GM04503 (cell line): Measurements from ENCODE around the gene DPP9.
A peak's percentile ranks its signal among the peaks of the same experiment; 100 is the strongest.

Experiments used
- DNase-seq: peaks from one replicate; pipeline ENCODE4 v3.0.0-alpha.2; 2012; ENCODE audit warnings: low read depth

DPP9 gene

GRCh38 chr19:4709440-4710280, 14.0 kb downstream of the DPP9 start:
- DNase-seq: no peak

GRCh38 chr19:4707956-4708650, 15.5 kb downstream of the DPP9 start:
- no peak for DNase-seq

- DNase-seq: no peak
These were observed 16.3 kb downstream of the DPP9 start for GRCh38 chr19:4707322-4707721.

- no peak for DNase-seq
These were observed 18.1 kb downstream of the DPP9 start for GRCh38 chr19:4705413-4706131.

GRCh38 chr19:4704317-4704673, 19.3 kb downstream of the DPP9 start:
- DNase-seq: no peak

GRCh38 chr19:4703671-4704316, 19.8 kb downstream of the DPP9 start:
- DNase-seq: no peak

- no peak for DNase-seq
These were observed 20.9 kb downstream of the DPP9 start for GRCh38 chr19:4702764-4703163.

GRCh38 chr19:4701557-4701956, 22.1 kb downstream of the DPP9 start:
- DNase-seq: no peak

- no peak for DNase-seq
These were observed 23.0 kb downstream of the DPP9 start for GRCh38 chr19:4700693-4700970.

GRCh38 chr19:4699826-4700692, 23.6 kb downstream of the DPP9 start:
- no peak for DNase-seq

GRCh38 chr19:4697304-4697703, 26.3 kb downstream of the DPP9 start:
- no peak for DNase-seq

GRCh38 chr19:4695224-4695731, 28.4 kb downstream of the DPP9 start:
- no peak for DNase-seq

- DNase-seq: peak; percentile 79
These were observed 29.2 kb downstream of the DPP9 start for GRCh38 chr19:4694211-4694987.

GRCh38 chr19:4693471-4694121, 30.0 kb downstream of the DPP9 start:
- DNase-seq: no peak

- no peak for DNase-seq
These were observed 30.6 kb downstream of the DPP9 start for GRCh38 chr19:4693078-4693350.

- DNase-seq: no peak
These were observed 31.2 kb downstream of the DPP9 start for GRCh38 chr19:4692251-4693077.

GRCh38 chr19:4691373-4691772, 32.3 kb downstream of the DPP9 start:
- no peak for DNase-seq

- DNase-seq: no peak
These were observed 33.3 kb downstream of the DPP9 start for GRCh38 chr19:4690361-4690760.

- DNase-seq: no peak
These were observed 34.2 kb downstream of the DPP9 start for GRCh38 chr19:4689403-4689802.

- DNase-seq: no peak
These were observed 35.1 kb downstream of the DPP9 start for GRCh38 chr19:4688587-4688986.
